Lower leg skin (tissue), 3 donors: Measurements from ENCODE around the gene LDLRAD3.

Experiments used
- POLR2A ChIP-seq, 2 donors: fragments of 450-650 bp; IDR thresholded peaks; one replicate each; pipeline ENCODE4 v1.6.1; 2016 to 2017; ENCODE audit warnings: antibody characterized with exemption in 2 of 2, mild to moderate bottlenecking in 1 of 2, moderate library complexity in 1 of 2
- TF ChIP-seq, protein P1 (sequence below), 3 donors: fragments of 450-650 bp; IDR thresholded peaks; one replicate each; pipeline ENCODE4 v1.5.1; 2016; ENCODE audit warnings: antibody characterized with exemption in 3 of 3, mild to moderate bottlenecking in 3 of 3, moderate library complexity in 2 of 3

DNA sequence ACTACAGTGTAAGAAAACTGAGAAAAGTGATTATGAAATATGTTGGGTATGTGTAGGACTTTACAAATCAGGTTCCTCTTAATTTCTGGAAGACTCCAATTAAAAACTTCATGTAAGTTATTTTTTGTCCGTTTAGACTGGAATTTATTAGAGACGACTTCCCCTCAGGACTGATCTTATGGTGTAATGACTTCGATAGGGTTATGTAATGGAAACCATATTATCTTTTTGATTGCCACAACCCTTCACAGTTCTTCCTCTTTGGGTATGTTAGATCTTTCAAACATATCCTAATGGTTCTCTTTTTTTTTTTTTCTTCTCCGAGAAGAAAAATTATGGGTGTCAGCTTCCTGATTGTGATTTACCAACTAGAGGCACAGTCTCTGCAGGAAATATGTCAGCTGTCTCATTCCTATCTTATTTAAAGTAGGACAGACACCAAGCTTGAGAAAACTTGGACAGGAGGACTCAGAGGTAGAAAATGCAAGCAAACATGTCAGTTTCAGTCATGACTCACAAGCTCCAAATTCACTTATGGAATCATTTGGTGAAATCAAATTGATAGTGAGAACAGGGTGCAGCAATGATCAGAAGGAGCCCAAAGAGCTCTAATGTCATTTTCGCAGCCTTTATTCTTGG, 11.1 kb upstream of the LDLRAD3 start:
- TF ChIP-seq, protein P1, sequence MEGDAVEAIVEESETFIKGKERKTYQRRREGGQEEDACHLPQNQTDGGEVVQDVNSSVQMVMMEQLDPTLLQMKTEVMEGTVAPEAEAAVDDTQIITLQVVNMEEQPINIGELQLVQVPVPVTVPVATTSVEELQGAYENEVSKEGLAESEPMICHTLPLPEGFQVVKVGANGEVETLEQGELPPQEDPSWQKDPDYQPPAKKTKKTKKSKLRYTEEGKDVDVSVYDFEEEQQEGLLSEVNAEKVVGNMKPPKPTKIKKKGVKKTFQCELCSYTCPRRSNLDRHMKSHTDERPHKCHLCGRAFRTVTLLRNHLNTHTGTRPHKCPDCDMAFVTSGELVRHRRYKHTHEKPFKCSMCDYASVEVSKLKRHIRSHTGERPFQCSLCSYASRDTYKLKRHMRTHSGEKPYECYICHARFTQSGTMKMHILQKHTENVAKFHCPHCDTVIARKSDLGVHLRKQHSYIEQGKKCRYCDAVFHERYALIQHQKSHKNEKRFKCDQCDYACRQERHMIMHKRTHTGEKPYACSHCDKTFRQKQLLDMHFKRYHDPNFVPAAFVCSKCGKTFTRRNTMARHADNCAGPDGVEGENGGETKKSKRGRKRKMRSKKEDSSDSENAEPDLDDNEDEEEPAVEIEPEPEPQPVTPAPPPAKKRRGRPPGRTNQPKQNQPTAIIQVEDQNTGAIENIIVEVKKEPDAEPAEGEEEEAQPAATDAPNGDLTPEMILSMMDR (IDR thresholded peaks at IDR 0.05), result no peak
- no peak for TF ChIP-seq POLR2A (IDR thresholded peaks at IDR 0.05)
